Measurements from ENCODE around the gene ADARB1.

The ADARB1 gene

GRCh38 chr21:45080639-45081414, 6.4 kb downstream of the ADARB1 start:
- Histone ChIP-seq H3K9me3 (ENCODE audit: severe bottlenecking) (no peaks in the 10 kb centered on the region), H3K4me3 (ENCODE audit: severe bottlenecking) (no peak overlapping the region), H3K36me3 (ENCODE audit: low read depth) (peaks cover 7% of the 10 kb centered on the region; the same call in 1 of the 2 replicates), H3K27me3 (ENCODE audit: insufficient read depth, poor library complexity, severe bottlenecking) (no peaks in the 10 kb centered on the region), H3K4me1 (ENCODE audit: insufficient read depth, poor library complexity, severe bottlenecking) (peaks cover 16% of the 10 kb centered on the region), H3K27ac (ENCODE audit: poor library complexity, severe bottlenecking) (no peak overlapping the region)
- ATAC-seq (ENCODE audit: low read depth) (peak; percentile 33; the same call in 1 of the 3 replicates), DNase-seq (ENCODE audit: low spot score) (no peak)
- no peak for TF ChIP-seq CTCF (IDR thresholded peaks at IDR 0.05; ENCODE audit: poor library complexity, severe bottlenecking)

- DNase-seq (ENCODE audit: low spot score), result no peak
- Histone ChIP-seq H3K9me3 (ENCODE audit: severe bottlenecking) (no peaks in the 10 kb centered on the region), H3K4me3 (ENCODE audit: severe bottlenecking) (no peak overlapping the region), H3K27ac (ENCODE audit: poor library complexity, severe bottlenecking) (no peak overlapping the region), H3K4me1 (ENCODE audit: insufficient read depth, poor library complexity, severe bottlenecking) (peaks cover 16% of the 10 kb centered on the region), H3K27me3 (ENCODE audit: insufficient read depth, poor library complexity, severe bottlenecking) (no peaks in the 10 kb centered on the region), H3K36me3 (ENCODE audit: low read depth) (peaks cover 7% of the 10 kb centered on the region; the same call in 1 of the 2 replicates)
- TF ChIP-seq CTCF (IDR thresholded peaks at IDR 0.05; ENCODE audit: poor library complexity, severe bottlenecking), result no peak
- ATAC-seq (ENCODE audit: low read depth), result no peak
Measured at GRCh38 chr21:45081636-45082035, 7.3 kb downstream of the ADARB1 start.

- Histone ChIP-seq H3K36me3 (ENCODE audit: low read depth) (peaks cover 7% of the 10 kb centered on the region; the same call in 1 of the 2 replicates), H3K4me3 (ENCODE audit: severe bottlenecking) (no peak overlapping the region), H3K27me3 (ENCODE audit: insufficient read depth, poor library complexity, severe bottlenecking) (no peaks in the 10 kb centered on the region), H3K4me1 (ENCODE audit: insufficient read depth, poor library complexity, severe bottlenecking) (peaks cover 16% of the 10 kb centered on the region), H3K27ac (ENCODE audit: poor library complexity, severe bottlenecking) (no peak overlapping the region), H3K9me3 (ENCODE audit: severe bottlenecking) (no peaks in the 10 kb centered on the region)
- no peak for ATAC-seq (ENCODE audit: low read depth)
- TF ChIP-seq CTCF (IDR thresholded peaks at IDR 0.05; ENCODE audit: poor library complexity, severe bottlenecking), result no peak
- DNase-seq (ENCODE audit: low spot score), result no peak
Measured at GRCh38 chr21:45082736-45083135, 8.4 kb downstream of the ADARB1 start.

GRCh38 chr21:45084121-45084520, 9.7 kb downstream of the ADARB1 start:
- ATAC-seq (ENCODE audit: low read depth), result no peak
- H3K36me3 ChIP-seq (ENCODE audit: low read depth), result peaks cover 7% of the 10 kb centered on the region; the same call in 1 of the 2 replicates

More at GRCh38 chr21:45084121-45084520, 9.7 kb downstream of the ADARB1 start:
- Histone ChIP-seq H3K27me3 (ENCODE audit: insufficient read depth, poor library complexity, severe bottlenecking) (no peaks in the 10 kb centered on the region), H3K4me3 (ENCODE audit: severe bottlenecking) (no peak overlapping the region), H3K9me3 (ENCODE audit: severe bottlenecking) (no peaks in the 10 kb centered on the region), H3K27ac (ENCODE audit: poor library complexity, severe bottlenecking) (no peak overlapping the region), H3K4me1 (ENCODE audit: insufficient read depth, poor library complexity, severe bottlenecking) (peaks cover 9% of the 10 kb centered on the region)
- no peak for DNase-seq (ENCODE audit: low spot score)
- TF ChIP-seq CTCF (IDR thresholded peaks at IDR 0.05; ENCODE audit: poor library complexity, severe bottlenecking), result no peak

All from RWPE2 (cell line).